ENCODE data around the gene HCN4.
"Not testable (repeated sequence)": the region's sequence is repeated elsewhere in the genome, so short reads cannot be mapped to it uniquely, and the experiment has no call there.

Gene HCN4

DNA sequence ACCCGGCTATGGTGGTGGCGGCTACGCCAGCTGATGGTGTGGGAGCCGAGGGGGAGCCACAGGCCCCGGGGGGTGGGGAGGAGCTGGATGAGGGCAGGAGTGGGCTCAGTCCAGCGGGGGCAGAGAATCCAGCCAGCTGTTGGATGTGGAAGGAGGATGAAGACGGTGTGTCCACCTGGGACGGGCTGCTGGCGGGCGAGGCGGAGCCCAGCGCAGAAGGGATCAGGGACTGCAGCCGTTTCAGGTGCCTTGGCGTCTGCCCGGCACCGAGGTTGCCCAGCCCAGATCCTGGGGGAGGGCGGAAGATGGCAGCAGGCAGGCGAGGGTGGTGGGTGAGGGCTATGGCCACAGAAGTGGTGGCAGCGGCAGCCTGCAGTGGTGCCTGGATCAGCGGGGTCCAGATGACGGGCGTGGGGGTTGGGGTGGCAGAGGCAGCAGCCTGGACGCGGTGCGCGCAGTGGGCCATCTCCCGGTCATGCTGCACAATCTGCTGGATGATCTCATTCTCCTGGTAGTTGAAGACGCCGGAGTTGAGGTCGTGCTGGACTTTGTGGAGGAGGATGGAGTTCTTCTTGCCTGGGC is 45.3 kb downstream of the HCN4 start:
- DNase-seq, result no peak

DNA sequence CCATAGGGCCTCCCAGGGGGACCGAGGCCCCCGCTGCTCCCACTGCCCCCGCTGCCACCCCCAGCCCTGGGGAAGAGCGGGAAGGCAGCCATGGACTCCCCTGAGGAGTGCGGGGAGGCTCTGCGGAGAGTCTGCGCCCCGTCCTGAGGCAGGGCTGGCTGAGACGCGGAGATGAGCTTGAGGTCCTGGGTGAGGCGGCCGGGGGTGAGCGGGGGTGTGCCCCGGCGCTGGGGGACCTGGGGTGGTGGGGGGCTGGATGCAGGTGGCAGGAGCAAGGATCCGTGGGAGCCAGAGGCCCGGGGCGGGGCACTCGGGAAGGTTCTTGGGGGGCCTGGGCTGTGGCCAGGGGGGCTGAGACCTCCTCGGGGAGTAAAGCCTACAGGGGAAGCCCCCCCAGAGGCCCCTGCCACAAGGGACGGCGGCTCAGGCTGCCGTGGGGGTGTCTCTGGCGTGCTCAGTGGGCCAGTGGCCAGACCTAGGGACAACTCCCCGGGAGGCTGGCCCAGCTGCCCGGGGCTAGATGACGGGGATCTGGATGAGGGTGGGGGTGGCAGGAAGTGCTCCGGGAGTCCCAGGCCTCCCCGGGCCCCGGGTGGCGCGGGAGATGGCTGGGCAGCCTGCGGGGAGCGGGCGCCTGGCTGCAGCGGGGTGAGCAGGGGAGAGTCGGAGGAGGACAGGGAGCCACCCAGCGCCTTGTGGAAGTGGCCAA is 45.9 kb downstream of the HCN4 start:
- DNase-seq, result no peak

DNA sequence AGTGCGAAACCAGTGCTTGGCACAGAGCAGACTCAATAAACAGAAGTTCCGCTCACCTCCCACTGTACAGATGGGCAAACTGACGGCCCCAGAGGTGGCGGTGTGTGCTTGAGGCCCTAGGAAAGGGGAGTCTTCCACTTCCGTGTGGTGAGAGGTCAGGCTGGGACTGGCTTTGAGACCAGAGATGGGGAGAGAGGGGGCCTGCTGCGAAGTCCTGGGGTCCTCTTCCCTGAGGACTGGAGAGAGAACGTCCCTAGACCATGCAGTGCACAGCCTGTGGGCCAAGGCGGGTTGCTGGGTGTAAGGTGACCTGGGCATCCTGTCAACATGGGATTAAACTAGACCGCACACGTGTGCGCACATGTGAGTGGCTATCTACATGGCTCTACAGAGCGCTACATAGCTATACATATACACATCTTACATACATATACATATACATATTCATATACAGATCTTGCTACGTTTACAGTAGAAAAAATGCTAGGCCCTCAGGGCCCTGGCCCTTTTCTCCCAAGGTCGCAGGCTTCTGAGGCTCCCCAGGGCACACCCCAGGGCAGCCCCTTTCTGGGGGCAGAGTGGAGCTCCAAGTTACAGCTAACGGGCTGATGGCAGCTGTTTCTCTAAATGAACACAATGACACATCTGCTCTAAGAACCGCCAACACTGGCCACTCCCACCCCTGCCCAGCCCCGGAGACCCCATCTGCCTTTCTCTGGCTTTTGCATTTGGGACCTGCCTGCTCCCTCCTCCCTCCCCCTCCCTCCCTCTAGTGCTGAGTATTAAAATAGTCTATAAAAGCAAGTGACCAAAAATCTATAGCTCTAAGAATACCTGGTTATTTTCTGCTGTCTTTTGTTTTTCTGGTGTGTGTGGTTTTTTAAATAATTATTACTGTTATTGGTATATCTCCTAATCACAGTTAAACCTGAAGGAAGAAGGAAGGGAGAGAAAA is 47.0 kb downstream of the HCN4 start:
- DNase-seq, result no peak

DNA sequence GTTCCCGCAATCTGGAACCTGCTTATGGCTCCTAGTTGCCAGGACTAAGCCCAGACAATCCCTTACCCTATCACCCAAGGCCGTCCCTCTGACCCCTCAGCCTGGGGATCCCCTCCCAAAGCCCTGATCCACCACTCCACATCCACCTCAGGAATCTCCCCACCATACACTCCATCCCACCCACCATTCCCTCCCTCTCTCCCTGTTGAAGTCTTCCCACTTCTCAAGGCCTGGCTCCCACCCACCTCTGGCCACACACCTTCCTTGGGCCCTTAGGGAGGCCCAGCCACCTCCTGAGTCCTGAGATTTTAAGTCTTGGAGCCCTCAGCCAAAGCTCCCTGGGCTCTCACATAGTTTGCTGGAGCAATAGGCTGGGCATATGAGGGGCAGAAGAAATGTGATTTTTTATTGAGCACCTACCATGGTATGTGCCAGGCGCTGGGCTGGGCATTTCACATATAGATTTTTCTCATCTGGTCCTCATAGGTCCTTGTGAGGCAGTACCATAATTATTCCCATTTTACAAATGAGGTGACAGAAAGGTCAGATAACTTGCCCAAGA is 48.1 kb downstream of the HCN4 start:
- no peak for DNase-seq

DNA sequence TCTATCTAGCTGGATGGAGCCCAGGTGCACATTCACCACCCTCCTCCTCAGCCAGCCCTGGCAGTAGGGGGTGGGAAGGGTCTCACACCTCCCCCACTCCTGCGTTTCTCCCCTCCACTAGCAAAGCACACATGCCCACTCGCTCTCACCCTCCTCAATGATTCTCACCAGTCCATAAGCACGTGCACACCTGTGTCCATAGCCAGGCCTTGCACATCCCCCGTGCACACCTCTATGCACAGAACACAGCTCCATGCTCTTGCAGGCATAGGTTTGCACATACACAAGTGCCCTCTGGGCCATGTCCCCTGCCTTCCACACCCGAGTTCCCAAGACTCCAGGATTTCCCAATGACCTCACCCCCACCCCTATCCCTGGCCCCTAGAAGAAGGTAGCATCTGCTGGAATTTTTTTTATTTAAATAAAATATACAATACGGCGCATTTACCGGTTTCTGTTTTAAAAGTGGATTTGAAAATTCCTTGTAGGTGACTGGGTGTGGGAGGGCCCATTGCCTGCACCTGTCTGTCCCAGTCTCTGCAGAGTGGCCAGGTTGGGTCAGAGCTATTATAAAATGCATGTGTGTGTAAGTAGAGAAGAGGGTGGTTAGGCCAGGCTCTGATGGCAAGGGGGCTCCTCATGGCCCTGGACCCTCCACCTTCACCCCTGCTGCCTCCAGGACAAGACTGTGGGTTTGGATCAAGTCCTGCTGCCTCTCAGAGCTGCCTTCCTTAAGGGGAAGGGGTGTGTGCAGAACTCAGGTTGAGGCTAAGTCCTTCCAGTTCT is 49.1 kb downstream of the HCN4 start:
- no peak for DNase-seq

DNA sequence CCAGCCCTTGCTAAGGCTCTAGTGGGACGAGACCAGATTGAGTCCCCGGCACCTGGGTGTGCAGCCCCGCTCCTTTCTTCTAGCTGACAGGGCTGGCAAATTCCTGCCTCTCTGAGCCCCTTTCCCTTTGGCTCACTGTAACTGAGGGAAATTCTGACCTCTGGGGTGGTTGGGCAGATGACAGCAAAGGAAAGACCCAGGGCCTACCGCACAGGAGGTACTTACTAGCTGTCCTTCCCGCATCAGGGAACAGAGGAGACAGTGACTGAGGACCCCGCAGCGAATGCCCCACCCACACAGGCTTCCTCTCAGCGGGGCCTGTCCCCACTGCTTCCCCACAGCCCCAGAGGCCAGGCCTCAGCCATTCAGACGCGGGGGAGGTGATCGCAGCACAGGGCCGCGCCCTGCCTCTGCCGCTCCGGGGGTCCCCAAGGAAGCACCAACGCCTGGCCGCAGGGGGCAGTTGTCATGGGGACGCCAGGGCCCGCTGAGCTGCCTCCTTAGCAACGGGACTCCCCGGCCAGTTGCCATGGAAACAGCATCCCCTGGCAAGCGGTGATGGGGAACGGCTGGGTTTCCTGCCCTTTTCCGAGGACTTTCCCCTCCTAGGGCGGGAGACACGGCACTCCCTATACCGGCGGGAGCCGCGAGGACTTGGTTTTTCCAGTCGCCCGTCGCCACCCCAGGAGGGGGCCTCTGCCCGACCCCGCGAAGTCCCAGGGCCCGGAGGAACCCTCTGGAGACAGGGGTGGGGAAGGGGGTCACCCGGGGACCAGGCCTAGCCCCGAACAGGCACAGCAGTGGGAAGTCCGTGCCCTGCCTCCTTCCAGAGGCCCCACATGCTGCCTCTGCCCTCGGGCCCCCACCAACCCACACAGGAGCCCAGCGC is 50.1 kb downstream of the HCN4 start:
- peak; percentile 22 for DNase-seq

DNA sequence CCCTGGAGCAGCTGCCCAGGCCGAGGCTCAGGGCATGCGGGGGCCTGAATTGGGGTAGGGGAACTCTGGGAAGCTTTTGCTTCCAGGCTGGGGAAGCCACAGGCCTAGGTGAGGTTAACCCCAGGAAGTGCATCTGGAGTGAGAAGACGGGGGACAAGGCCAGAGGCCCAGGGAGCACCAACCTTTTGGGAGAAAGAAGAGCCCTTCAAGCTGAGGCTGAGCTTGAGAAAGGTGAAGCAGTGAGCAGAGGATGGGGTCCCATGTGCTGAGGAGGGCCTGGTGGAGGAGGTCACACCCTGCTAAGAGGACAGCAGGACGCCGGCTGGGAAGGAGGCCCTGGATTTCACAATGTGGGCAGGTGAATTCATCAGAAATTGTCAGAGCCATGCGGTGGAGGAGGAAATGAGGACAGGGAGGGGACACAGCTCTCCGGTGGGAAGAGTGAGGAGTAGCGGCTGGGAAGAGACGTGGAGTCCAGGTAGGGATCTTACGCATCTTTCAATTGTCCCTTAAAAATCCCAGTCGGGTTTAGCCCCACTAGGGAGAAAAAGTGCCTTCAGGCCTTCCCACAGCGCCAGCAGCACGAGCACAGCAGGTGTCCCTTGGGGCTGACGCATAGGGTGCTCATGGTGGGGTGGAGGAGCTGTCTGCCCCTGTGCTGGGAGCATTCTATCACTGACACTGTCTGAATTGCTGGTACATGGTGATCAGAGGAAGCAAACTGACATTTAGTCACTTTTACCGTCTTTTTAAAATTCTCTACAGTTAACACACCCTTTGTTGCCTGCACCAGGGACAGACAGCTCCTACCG is 50.9 kb downstream of the HCN4 start:
- no peak for DNase-seq

DNA sequence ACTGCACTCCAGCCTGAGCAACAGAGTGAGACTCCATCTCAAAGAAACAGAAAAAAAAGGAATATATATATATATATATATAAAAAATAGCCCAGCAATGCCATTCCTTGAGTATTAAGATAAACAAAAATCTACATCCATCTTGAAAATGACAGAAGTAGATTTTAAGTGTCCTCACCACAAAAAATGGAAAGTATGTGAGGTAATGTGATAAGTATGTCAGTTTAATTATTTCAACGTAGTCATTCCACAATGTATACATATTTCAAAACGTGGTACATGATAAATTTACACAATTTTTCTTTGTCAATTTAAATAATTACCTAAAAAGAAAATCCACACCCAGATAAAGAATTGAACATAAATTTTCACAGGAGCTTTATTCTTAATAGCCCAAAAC is 54.9 kb downstream of the HCN4 start:
- DNase-seq, result peak; percentile 44

DNA sequence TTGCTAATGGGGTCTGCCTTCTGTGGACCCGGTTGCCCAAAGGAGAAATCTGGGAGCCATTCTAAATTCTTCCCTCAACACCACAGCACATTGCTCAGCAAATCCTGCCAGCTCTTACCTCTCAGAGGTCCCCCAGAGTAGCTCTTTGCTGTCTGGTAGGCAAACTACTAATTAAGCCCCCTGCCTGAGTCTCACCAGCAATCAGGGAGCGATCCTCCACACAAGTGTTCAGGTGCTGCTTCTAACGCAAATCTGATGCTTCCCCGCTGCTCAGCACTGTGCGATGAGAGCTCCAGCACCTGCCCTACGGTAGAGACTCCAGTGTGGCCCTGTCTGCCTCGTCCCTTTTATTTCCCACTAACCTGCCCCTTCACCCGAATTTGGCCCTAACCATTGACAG is 60.5 kb downstream of the HCN4 start:
- DNase-seq, result no peak

DNA sequence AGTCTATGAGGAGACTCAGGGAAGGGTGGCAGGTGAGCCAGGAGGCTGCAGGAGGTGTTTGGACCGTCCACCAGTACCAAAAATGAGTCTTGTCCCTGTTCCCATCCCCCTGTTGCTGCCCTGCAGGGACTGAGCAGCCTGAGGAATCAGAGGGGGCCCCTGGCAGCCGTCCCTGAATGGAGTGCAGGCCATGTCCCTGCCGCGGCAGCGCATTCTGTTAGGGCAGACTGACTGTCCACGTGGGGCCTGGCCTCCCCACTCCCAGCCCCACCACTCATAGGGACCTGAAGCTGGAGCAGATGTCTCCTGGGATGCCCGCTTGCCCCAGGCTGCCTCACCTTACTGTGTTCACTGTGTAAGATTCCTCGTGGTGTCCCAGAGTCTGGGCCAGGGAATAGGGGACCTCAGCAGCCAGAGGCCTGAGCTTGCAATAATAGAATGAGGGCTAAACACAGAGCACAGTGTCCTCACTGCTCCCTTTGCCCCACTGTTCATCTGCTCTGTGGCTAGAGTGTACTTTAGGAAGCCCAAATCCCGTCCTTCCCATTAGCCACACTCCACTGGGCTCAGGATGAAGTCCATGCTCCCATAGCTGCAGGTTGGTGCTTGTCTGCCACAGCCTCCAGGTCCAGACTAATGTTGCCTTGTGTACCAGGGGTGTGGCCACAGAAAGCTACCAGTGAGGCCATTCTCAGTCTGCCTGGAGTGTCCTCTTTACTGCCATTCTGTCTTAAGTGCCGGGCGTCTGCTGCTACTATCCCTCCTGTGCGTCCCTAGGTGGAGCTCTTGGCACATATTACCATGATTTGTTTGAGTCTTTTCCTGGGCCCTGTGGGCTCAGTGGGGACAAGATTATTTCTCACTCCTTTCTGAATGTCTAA is 63.2 kb downstream of the HCN4 start:
- peak; percentile 65 for DNase-seq

DNA sequence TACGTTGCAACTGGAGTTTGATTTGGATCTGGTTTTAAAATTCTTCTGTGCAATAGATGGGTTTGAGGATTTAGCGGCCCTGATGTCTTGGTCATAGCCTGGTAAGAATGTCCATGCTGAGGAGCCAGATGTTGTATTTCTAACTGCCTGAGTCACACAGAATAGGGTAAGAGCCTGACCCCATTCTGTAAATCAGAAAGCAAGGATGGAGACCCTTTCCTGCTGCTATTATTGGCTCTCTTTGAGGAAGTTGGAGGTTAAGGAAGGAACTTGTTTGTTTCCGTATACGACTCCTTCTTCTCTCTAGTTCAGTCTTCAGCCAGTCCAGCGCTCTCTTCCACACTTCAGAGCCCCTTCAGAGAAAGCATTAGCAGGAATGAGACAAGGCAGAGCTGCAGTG is 65.1 kb downstream of the HCN4 start:
- no peak for DNase-seq

DNA sequence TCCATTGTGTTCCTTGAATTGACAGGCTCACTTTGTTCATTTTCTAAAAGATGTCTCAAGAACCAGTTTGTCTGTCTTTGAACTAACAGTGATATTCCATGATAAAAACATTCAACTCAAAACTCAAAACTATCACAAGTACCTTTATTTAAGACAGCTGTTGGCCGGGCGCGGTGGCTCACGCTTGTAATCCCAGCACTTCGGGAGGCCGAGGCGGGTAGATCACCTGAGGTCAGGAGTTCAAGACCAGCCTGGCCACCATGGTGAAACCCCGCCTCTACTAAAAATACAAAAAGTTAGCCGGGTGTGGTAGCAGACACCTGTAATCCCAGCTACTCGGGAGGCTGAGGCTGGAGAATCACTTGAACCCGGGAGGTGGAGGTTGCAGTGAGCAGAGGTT is 68.5 kb downstream of the HCN4 start:
- DNase-seq, result not testable (repeated sequence)

DNA sequence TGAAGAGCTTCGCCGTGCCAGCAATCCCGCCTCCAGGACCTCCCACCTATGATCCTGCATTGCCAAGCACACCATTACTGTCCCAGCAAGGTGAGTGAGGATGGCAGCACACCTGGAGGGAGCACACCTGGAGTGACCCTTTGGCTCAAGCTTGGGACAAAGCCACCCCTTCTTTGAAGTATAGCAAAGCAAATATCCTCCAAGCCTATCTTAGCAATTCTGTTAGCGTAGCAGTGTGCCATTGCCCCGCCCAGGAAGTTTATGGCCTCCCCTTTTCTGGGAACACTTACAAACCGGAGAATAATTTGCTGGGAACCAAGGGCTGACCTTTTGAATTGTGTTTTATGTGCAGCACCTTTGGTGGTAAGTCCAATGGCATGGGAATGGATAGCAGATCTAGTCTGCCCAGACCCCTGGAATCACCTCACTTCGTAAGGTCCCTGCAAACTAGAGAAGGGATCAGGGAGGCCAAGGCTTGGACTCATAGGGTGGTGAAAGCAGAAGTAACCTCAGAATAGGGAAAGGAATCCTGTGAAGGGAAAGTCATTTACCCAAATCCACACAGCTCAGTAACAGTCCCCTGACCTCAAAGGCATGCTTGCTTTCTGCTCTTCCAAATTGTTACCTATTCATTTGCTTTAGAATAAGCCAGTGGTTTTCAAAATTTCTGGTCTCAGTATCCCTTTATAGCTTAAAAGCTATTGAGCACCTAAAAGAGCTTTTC is 70.1 kb downstream of the HCN4 start:
- no peak for DNase-seq

DNA sequence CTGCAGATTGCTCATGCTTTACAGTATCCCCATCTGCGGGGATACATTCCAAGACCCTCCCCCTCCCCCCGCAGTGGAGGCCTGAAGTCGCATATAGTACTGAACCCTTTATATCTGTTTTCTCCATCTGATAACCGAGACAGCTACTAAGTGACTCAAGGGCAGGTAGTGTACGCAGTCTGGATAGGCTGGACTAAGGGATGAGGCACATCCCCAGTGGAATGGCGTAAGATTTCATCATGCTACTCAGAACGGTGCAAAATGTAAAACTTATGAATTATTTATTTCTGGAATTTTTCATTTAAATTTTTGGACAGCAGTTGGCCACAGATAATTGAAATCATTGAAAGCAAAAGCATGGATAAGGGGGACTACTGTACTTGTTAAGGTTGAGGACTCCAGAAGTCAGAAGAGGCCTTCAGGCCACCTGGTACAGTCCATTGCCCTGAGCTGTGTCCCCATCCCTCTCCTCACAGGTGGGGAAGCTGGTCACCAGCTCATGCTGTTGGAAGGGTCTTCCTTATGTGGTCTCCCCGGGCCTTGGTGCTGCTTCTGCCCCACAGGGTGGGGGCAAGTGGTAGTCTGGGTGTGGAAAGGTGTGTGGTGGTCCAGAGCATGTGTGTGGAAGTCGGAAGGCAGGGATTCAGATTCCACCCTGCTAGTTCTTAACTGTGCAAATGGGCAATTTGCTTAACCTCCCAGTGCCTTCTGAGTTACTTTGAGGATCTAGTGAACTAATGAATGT is 72.0 kb downstream of the HCN4 start:
- peak; percentile 15 for DNase-seq

DNA sequence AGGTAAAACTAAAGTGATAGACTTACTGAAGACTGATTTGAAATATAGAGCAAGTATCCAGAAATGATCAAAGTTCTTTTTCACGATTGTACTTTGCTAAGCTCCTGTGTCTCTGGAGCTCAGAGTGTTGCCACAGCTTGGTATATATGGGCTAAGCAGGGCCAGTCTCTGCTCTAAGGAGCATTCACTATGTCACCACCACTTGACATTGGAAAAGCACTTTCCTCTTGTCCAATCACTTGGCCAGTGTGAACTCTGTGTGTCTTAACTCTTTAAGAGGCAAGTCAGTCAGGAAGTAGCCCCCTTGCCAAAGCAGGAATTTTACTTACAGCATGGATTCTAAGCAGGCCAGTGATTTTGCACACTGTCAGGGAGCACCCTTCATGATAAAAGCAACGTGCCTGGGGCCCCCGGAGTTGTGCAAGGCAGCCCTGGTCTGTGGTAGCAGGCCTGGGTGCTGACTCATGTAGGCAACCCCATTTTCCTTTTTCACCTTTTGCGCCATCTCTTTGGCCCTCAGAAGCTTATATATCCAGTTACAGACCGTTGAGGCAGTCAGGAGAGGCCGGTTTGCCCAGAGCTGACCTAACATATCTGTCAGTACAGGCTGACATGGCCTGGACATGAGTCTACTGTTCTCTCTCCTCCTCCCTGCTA is 73.0 kb downstream of the HCN4 start:
- peak; percentile 11 for DNase-seq

DNA sequence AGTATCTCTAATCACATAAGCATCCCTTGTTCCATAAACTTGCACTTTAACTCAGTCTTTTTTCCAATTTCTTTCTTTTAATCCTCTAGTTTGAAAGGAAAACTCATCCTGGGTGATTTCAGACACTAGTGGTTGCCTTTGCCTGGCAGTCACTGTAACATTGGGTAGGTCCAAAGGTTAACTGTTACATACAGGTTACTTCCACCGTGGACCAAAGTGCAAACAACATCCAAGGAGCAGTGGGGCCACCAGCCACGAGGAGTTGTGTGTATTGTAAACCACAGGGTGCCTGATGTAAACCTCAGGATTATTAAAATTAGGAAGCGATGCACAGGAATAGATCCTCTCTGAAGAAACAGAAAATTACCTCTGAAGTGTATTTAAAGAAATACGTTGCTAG is 75.0 kb downstream of the HCN4 start:
- DNase-seq, result no peak

DNA sequence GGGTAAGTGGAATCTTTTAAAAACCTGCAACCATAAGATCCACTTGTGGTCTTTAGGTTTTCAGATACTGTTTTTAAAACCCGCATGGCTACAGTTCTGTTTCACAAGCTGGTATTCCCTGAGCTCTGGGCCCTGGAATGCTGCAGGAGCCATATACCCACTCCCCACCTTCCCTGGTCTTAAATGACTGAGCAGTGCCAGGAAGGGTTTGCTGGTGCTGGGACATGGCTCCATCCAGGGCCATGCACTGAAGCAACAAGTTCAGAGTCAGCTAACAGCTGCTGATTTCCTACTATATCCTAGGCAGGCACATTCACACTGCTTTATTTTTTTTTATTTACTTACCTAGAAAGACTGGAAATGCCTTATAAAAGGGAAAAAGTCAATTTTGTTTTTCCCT is 77.3 kb downstream of the HCN4 start:
- no peak for DNase-seq

DNA sequence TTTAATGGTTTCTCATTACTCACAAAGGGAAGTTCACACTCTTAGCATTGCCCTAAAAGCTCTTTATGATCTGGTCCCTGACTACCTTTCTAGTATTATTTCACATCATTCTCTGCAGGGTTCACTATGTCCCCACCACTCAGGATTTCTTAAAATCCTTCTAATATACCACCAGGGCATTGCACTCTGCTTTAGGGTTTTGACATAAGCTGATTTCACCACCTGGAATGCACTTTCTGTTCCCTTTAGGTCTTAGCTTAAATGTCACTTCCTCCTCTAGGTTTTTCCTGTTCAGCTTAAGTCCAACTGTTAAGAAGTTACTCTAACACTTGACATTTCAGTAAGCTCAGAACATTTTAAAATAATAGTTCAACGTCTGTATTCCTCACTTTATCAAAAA is 81.7 kb downstream of the HCN4 start:
- DNase-seq, result no peak

Measured in fibroblast of skin of right biceps (primary cell).